Renal pelvis (tissue), 12 donors: ENCODE results near the gene TIMP2. TPM values are rescaled to one million over a fixed set of nuclear protein-coding genes. Genes with fewer than 3 reads are reported as not detected.
A peak's percentile ranks its signal among the peaks of the same experiment; 100 is the strongest.
"Not testable (repeated sequence)": the region's sequence is repeated elsewhere in the genome, so short reads cannot be mapped to it uniquely, and the experiment has no call there.

Experiments used
- DNase-seq: peaks from one replicate; pipeline ENCODE4 v3.0.0-alpha.2; 2013
- long read RNA-seq, 16 experiments: transcript quantifications; one replicate each; lab custom pipeline, GENCODE V29; 2026
- polyA plus RNA-seq, 3 donors: library from polyadenylated mRNA; unstranded; fragments of 120-200 nt; gene quantifications; one replicate each; pipeline ENCODE4 v1.2.1, GENCODE V29; 2013; ENCODE audit not compliant: insufficient read length in 3 of 3

The TIMP2 gene, protein sequence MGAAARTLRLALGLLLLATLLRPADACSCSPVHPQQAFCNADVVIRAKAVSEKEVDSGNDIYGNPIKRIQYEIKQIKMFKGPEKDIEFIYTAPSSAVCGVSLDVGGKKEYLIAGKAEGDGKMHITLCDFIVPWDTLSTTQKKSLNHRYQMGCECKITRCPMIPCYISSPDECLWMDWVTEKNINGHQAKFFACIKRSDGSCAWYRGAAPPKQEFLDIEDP
- polyA plus RNA-seq = 100 to 1,000 TPM; 115 to 150 (median 132) TPM
- long read RNA-seq, donor 1, transcript TIMP2-201 (5 exons, 3,652 nt) = major isoform, 22 of 22 reads
- long read RNA-seq, donor 1, partial matches to known transcripts = 0 of 22 reads
- long read RNA-seq, donor 1, other reads (novel, unspliced or antisense) = 0 of 22 reads
- long read RNA-seq, donor 2, transcript TIMP2-201 (5 exons, 3,652 nt) = major isoform, 22 of 26 reads
- long read RNA-seq, donor 2, partial matches to known transcripts = 0 of 26 reads
- long read RNA-seq, donor 2, other reads (novel, unspliced or antisense) = 0 of 26 reads
- long read RNA-seq, donor 3, transcript TIMP2-201 (5 exons, 3,652 nt) = major isoform, 49 of 52 reads
- long read RNA-seq, donor 3, partial matches to known transcripts = 0 of 52 reads
- long read RNA-seq, donor 3, other reads (novel, unspliced or antisense) = 0 of 52 reads
- long read RNA-seq, donor 4, transcript TIMP2-201 (5 exons, 3,652 nt) = major isoform, 43 of 44 reads
- long read RNA-seq, donor 4, partial matches to known transcripts = 0 of 44 reads
- long read RNA-seq, donor 4, other reads (novel, unspliced or antisense) = 0 of 44 reads
- long read RNA-seq, donor 5, transcript TIMP2-201 (5 exons, 3,652 nt) = major isoform, 23 of 23 reads
- long read RNA-seq, donor 5, partial matches to known transcripts = 0 of 23 reads
- long read RNA-seq, donor 5, other reads (novel, unspliced or antisense) = 0 of 23 reads
- long read RNA-seq, donor 6, transcript TIMP2-201 (5 exons, 3,652 nt) = major isoform, 15 of 15 reads
- long read RNA-seq, donor 6, partial matches to known transcripts = 0 of 15 reads
- long read RNA-seq, donor 6, other reads (novel, unspliced or antisense) = 0 of 15 reads
- long read RNA-seq, donor 7, transcript TIMP2-201 (5 exons, 3,652 nt) = major isoform, 59 of 61 reads
- long read RNA-seq, donor 7, partial matches to known transcripts = 0 of 61 reads
- long read RNA-seq, donor 7, other reads (novel, unspliced or antisense) = 0 of 61 reads
- long read RNA-seq, donor 8, transcript TIMP2-201 (5 exons, 3,652 nt) = major isoform, 84 of 112 reads
- long read RNA-seq, donor 8, partial matches to known transcripts = 25 of 112 reads
- long read RNA-seq, donor 8, other reads (novel, unspliced or antisense) = 0 of 112 reads
- long read RNA-seq, donor 9, transcript TIMP2-201 (5 exons, 3,652 nt) = major isoform, 50 of 56 reads
- long read RNA-seq, donor 9, partial matches to known transcripts = 5 of 56 reads
- long read RNA-seq, donor 9, other reads (novel, unspliced or antisense) = 0 of 56 reads
- long read RNA-seq, donor 10, transcript TIMP2-201 (5 exons, 3,652 nt) = major isoform, 42 of 49 reads
- long read RNA-seq, donor 10, partial matches to known transcripts = 6 of 49 reads
- long read RNA-seq, donor 10, other reads (novel, unspliced or antisense) = 0 of 49 reads
- long read RNA-seq, donor 11, transcript TIMP2-201 (5 exons, 3,652 nt) = major isoform, 31 of 32 reads
- long read RNA-seq, donor 11, partial matches to known transcripts = 0 of 32 reads
- long read RNA-seq, donor 11, other reads (novel, unspliced or antisense) = 0 of 32 reads
- long read RNA-seq, donor 12, transcript TIMP2-201 (5 exons, 3,652 nt) = major isoform, 35 of 35 reads
- long read RNA-seq, donor 12, partial matches to known transcripts = 0 of 35 reads
- long read RNA-seq, donor 12, other reads (novel, unspliced or antisense) = 0 of 35 reads
- long read RNA-seq, donor 13, transcript TIMP2-201 (5 exons, 3,652 nt) = major isoform, 15 of 15 reads
- long read RNA-seq, donor 13, partial matches to known transcripts = 0 of 15 reads
- long read RNA-seq, donor 13, other reads (novel, unspliced or antisense) = 0 of 15 reads
- long read RNA-seq, donor 14 = 0 reads
- long read RNA-seq, donor 15 = 0 reads
- long read RNA-seq, donor 16, transcript TIMP2-201 (5 exons, 3,652 nt) = major isoform, 43 of 44 reads
- long read RNA-seq, donor 16, partial matches to known transcripts = 0 of 44 reads
- long read RNA-seq, donor 16, other reads (novel, unspliced or antisense) = 0 of 44 reads

DNA sequence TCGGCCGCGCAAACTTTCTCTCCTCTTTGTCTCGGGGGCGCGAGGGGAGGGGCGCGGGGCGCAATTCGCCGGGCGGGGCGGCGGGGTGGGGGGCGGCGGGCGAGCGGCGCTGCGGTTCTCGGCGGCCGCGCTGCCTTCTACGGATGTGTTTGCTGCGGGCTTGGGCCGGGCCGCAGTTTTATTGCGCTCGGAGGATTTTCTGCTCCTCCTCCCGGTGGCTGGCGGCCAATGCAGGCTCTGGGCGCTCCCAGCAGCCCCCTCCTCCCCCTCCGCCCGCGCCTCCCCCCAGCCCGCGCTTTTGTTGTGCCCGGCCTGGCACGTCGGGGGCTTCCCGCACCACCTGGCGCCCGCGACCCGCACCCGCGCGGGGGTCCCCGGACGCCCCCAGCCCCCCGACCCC is at the start of gene TIMP2:
Gene TIMP2 (minus strand): TSS at position 154 of the 400 bp plus-strand sequence. CDS start 299 bp downstream, outside the sequence.
- peak; percentile 91 for DNase-seq

GRCh38 chr17:78973792-78974520 is 48.8 kb upstream of the TIMP2 start:
- DNase-seq = no peak

DNA sequence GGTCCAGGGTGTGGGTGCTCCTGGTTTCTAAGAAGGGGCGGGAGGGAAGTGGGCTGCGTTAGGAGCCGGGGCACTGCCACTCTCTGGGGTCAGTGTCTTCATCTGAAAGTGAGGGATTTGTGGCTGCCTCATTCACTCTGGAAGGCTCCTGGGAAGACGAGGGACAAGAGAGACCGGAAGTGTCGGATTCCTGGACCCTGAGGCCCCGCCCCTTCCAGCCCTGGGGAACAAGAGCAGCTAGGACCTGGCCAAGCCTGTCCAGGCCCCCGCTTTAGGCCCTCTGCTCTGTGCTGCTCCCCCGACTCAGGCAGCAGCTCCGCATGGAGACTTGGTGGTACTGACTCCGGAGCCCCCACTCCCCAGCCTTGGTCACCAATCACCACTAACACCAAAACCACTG is 48.0 kb upstream of the TIMP2 start:
- no peak for DNase-seq

DNA sequence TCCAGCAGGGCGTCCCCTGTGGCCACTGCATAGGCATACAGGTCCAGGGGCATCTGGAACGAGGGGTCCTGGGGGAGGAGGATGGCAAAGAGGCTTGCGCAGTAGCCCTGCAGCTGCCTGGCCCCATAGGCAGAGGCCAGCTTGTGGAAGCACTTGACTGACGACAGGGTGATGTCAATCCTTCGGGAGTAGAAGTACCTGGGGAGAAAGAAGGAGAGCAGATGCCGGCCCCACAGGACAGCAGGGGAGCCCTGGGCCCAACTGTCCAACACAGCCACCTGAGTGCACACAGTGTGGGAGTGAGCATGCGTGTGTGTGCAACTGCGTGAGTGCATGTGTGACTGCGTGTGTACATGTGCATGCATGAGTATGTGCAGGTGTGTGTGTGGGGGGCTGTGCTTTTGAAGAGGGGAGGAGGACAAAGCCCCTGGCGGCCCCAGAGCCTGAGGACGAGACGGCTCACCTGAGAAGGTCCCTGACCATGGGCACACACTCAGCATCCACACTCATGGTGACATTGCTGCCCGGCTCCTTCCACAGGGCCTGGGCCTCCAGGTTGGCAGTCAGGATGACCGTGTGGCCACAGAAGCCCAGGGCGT is 47.4 kb upstream of the TIMP2 start:
- DNase-seq = no peak

DNA sequence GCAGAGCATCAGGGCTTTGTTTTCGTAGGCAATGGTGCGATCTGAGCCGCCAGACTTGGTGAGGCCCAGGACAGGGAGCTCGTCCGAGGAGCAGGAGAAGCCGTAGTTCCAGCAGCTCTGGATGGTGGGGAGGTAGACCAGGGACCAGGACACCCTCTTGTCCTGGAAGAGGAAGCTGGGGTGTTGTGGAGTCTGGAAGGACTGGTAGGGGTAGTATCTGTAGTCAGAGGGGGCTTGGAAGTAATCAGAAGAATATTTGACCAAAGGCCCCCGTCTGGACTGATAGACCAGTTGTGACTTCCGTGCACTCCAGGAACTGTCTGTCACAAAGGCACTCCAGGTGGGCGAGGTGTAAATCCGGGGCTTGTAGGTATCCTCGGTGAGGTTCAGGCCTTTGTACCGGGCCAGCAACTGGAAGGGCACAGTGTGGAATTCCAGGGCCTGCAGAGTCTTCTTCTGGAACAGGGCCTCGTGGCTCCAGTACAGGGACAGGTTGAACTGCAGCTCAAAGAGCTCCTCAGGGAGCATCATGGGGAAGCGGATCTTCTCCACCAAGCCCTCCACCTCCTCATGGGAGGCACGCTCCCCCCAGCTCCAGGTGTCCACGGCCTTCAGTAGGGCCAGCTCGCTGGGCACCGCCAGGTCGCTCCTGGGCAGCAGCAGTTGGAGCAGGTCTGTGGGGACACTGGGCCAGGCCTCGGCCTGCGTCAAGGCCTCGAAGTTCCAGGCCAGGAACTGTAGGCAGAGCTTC is 46.7 kb upstream of the TIMP2 start:
- DNase-seq = no peak

DNA sequence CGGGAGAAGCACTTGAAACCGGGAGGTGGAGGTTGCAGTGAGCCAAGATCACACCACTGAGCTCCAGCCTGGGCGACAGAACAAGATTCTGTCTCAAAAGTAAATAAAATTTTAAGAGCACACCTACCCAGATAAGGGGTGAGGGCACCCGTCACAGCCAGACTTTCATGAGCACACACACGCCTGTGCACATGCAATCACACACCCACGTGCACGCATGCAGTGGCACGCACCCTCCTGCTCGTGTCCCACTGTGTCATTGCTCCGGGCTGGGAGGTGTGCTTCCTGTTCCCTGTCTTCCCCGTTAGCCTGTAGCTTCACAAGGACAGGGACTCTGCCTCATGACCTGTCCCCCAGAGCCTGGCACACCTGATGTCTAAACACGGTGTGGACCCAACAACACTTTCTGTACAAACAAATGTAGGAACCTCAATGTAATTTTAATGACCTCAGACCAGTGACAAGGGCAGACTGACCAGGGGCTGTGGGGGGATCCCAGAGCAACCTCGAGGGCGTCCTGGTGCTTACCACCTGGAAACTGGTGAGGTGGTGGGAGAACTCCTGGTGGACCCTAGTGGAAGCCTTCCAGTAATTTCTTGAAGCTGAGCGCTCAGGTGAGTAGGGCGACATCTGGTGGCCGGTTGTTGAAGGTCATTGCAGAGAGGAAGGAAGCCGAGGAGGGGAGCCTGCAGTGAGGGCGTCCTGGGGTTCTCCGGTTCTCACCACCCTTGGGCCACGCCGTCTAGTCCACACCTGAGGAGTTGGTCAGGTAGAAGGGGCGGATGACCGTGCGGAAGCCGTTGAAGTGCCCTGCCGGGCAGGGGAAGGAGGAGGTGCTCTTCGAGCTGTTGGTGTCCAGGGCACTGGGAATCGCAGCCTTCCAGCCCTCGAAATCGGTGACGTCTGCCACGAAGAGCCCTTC is 45.9 kb upstream of the TIMP2 start:
- DNase-seq = peak; percentile 79

- DNase-seq = no peak
Measured at GRCh38 chr17:78969865-78970264, 44.7 kb upstream of the TIMP2 start.

GRCh38 chr17:78967782-78968362 is 42.7 kb upstream of the TIMP2 start:
- no peak for DNase-seq

DNA sequence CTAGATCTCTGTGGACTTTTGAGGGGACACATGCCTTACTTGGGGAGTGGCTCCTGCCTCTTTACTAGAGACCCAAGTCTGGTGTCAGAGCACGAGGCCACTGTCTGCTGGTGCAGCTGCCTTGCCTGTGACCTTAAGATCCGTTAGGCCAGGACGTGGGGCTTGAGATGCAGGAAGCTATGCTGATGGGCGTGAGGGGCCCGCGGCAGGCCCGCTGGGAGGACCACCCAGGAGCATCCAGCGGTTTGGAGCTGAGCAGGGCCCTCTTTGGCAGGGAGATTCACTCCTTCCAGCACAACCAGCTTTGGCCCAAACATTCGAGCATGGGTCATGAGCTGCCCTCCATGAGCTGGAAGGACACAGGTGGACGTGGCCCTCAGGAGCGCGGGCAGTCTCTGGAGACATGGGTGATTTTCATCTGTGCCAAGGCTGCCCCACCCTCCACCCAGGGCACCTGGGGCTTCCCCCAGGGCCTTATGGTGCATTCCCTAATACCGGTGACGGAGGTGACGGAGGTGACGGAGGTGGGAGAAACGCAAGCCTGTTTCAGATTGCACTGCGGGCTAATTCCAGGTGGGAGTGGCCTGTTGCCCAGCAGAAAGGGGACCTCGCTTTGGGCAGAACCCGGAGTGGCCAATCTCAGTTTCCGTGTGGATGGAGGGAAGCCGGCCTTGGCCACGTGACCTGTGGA is 41.9 kb upstream of the TIMP2 start:
- no peak for DNase-seq

DNA sequence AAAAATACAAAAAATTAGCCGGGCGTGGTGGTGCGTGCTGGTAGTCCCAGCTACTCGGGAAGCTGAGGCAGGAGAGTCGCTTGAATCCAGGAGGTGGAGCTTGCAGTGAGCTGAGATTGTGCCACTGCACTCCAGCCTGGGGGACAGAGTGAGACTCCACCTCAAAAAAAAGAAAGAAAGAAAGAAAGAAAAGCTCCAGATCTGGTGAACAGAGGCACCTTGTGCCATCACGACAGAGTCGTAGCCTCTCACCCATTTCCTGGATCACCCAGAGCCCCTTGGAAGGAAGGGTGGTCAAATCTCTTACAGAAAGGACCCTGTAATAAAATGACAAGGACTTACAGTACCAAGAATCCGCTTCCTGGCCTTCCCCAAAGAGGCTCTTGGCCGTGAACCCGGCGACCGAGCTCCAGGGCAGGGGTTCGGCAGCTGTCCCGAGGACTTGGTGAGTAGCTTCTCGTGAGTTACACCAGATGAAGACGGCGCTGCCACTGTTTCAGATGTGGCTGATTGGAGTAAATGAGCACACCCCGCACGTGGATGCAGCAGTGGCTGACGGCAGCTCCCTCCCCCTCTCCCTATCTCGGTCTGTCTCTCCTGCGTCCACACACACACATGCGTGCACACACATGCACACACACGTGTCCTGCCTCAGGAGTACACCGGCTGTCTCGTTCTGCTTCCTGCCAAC is 41.1 kb upstream of the TIMP2 start:
- no peak for DNase-seq

- DNase-seq = no peak
Measured at GRCh38 chr17:78965491-78965924, 40.3 kb upstream of the TIMP2 start.

DNA sequence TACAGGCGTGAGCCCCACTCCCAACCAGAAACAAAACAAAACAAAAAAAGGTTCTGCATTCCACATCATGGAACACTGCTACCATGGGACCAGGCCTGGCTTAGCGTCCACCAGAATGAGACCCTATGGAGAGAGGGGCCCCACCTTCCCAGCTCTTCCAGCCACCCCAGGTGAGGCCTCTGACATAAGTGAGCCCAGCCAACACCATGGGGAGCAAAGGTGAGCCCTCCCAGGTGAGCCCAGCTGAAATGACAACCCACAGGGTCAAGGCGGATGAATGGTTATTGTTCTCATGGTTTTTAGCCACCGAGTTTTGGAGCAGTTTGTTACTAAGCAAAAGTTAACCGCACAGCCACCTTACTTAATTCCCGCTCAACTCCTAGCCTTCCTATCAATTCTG is 38.2 kb upstream of the TIMP2 start:
- DNase-seq = no peak

DNA sequence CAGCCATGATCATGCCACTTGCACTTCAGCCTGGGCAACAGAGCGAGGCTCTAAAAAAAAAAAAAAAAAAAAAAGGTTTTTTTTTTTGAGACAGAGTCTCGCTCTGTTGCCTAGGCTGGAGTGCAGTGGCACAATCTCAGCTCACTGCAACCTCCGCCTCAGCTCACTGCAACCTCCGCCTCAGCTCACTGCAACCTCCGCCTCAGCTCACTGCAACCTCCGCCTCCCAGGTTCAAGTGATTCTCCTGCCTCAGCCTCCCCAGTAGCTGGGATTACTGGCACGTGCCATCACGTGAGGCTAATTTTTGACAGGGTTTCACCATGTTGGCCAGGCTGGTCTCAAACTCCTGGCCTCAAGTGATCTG is 37.8 kb upstream of the TIMP2 start:
- not testable (repeated sequence) for DNase-seq

DNA sequence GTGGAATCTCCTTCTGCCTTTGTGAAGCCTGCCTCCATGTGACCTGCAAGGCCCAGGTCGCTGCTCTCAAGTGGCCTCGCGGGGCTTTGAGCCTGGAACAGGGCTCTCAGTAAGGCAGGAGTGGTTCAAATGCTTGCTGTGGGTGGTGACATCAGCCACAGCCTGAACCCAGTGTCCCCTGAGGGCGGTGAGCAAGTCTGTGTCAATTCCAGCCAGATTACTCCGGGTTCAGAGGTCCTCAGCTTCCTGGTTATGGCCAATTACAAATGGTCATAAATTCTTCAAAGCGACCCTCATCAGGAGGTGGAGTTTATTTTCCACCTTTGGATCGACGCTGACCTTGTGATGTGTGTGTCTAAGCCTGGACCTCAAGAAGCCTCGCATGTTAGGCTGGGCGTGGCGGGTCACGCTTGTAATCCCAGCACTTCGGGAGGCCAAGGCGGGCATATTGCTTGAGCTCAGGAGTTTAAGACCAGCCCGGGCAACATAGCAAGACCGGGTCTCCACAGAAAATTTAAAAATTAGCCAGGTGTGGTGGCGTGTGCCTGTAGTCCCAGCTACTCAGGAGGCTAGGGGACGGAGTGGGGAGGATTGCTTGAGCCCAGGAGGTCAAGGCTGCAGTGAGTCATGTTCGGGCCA is 37.3 kb upstream of the TIMP2 start:
- DNase-seq = no peak

DNA sequence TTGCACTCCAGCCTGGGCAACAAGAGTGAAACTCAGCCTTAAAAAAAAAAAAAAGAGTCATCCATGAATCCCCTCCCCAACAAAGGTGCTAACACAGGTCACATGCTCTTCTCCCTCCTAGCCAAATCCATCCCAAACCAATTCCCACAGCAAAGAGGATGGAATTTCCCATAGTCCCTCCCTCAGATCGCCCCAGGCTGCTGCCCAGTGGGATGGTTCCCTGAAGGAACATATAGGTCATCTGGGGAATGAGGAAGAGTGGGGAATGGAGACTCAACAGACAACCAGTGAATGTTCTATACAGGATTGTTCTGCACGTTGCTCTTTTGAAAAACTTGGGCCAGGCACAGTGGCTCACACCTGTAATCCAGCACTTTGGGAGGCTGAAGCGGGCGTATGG is 36.4 kb upstream of the TIMP2 start:
- DNase-seq = no peak
